SU-DHL-6 (cell line): Measurements from ENCODE around the gene MEGF10.

Source experiments
- EZH2phosphoT487 ChIP-seq: fragments of 200-600 bp; sonication (generic), shearing (Covaris generic); conservative IDR thresholded peaks from 2 replicates; pipeline ENCODE4 v1.6.1; 2018; ENCODE audit warnings: mild to moderate bottlenecking, antibody characterized with exemption, low read length, moderate library complexity, mixed read lengths
- TF ChIP-seq, protein P1 (sequence below): fragments of 200-600 bp; sonication (generic); IDR thresholded peaks from one replicate; pipeline ENCODE4 v1.5.1; 2017; ENCODE audit warnings: antibody characterized with exemption, mild to moderate bottlenecking, low read length, moderate library complexity; ENCODE audit not compliant: insufficient read depth, poor library complexity, severe bottlenecking

DNA sequence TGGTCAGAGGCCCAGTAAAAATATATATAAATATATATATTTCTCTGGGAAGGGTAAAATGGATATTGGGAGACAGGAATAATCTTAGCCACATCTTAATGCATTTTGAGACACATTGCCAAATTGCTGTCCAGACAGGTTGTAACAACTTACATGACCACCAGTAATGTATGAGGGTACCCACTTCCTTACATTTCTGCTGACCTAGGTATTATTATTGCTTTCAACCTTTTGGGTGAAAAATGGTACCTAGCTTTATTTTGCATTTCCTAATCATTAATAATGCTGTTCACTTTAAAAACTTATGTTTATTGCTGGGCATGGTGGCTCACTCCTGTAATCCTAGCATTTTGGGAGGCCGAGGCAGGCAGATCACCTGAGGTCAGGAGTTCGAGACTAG, 61.5 kb downstream of the MEGF10 start:
- TF ChIP-seq, protein P1, sequence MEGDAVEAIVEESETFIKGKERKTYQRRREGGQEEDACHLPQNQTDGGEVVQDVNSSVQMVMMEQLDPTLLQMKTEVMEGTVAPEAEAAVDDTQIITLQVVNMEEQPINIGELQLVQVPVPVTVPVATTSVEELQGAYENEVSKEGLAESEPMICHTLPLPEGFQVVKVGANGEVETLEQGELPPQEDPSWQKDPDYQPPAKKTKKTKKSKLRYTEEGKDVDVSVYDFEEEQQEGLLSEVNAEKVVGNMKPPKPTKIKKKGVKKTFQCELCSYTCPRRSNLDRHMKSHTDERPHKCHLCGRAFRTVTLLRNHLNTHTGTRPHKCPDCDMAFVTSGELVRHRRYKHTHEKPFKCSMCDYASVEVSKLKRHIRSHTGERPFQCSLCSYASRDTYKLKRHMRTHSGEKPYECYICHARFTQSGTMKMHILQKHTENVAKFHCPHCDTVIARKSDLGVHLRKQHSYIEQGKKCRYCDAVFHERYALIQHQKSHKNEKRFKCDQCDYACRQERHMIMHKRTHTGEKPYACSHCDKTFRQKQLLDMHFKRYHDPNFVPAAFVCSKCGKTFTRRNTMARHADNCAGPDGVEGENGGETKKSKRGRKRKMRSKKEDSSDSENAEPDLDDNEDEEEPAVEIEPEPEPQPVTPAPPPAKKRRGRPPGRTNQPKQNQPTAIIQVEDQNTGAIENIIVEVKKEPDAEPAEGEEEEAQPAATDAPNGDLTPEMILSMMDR, result no peak
- no peak for TF ChIP-seq EZH2phosphoT487
